GM19397 (cell line): ENCODE measurements around the gene SF3B1.
"Not testable (repeated sequence)": the region's sequence is repeated elsewhere in the genome, so short reads cannot be mapped to it uniquely, and the experiment has no call there.

Experiments
- ATAC-seq: cut with Tn5 transposase; IDR thresholded peaks from one replicate; pipeline ENCODE4 v1.9.1; 2021; ENCODE audit warnings: mild to moderate bottlenecking, moderate library complexity; ENCODE audit not compliant: unreplicated experiment

SF3B1 gene, protein sequence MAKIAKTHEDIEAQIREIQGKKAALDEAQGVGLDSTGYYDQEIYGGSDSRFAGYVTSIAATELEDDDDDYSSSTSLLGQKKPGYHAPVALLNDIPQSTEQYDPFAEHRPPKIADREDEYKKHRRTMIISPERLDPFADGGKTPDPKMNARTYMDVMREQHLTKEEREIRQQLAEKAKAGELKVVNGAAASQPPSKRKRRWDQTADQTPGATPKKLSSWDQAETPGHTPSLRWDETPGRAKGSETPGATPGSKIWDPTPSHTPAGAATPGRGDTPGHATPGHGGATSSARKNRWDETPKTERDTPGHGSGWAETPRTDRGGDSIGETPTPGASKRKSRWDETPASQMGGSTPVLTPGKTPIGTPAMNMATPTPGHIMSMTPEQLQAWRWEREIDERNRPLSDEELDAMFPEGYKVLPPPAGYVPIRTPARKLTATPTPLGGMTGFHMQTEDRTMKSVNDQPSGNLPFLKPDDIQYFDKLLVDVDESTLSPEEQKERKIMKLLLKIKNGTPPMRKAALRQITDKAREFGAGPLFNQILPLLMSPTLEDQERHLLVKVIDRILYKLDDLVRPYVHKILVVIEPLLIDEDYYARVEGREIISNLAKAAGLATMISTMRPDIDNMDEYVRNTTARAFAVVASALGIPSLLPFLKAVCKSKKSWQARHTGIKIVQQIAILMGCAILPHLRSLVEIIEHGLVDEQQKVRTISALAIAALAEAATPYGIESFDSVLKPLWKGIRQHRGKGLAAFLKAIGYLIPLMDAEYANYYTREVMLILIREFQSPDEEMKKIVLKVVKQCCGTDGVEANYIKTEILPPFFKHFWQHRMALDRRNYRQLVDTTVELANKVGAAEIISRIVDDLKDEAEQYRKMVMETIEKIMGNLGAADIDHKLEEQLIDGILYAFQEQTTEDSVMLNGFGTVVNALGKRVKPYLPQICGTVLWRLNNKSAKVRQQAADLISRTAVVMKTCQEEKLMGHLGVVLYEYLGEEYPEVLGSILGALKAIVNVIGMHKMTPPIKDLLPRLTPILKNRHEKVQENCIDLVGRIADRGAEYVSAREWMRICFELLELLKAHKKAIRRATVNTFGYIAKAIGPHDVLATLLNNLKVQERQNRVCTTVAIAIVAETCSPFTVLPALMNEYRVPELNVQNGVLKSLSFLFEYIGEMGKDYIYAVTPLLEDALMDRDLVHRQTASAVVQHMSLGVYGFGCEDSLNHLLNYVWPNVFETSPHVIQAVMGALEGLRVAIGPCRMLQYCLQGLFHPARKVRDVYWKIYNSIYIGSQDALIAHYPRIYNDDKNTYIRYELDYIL

DNA sequence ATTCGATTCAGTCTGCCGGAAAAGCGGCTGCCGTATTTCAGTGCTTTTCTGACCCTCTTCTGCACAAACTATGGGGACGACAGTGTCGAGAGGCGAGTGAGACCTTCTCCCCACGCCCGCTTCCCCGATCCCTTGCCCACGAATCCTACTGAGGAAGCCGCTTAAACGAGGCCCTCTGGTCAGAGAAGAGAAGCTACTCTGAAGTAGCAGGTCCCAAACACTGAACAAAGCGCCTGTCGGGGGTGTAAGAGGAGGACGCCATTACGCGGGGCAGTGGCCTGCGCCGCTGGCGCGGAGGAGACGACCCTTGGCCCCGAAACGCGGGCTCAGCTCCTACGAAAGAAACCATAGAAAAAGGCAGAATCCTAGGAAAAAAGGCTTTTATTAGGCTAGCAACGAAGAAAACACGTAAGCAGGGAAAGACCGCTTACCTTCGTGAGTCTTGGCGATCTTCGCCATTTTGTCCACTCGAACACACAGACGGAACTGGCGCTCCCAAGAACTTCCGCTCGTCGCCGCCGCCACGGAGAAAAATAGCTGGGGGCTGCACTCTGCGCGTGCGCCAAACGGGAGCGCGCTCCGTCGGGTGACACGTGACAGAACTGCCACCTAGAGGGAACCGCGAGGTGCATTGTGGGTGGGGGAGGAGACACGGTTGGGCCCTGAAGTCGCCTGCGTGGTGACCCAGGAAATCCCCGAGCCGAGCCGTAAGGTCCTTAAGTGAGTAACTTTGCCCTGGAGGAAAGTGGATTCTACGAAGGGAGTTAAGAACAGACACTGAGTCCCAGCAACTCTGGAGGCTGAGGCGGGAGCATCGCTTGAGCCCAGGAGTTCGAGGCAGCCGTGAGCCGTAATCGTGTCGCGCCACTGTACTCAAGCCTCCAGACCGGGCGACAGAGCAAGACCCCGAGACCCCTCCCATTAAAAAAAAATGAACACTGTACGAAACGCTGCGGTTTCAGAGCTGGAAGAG lies at the start of gene SF3B1:
SF3B1 (minus strand) TSS at position 488 of the 973 bp plus-strand sequence; CDS start at position 459, 29 bp downstream.
- ATAC-seq, result peak; percentile 96

DNA sequence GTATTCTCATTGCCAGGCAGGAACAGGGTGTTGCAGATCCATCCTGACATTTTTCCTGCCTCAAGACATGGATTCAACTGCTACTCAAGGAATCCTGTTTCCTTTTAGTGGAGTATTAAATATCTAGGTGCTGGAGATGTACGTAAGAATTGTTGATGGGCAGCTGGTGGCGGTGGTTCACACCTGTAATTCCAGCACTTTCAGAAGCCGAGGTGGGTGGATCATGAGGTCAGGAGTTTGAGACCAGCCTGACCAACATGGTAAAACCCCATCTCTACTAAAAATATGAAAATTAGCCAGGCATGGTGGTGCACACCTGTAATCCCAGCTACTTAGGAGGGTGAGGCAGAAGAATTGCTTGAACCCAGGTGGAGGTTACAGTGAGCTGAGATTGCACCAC lies 49.4 kb upstream of the SF3B1 start:
- not testable (repeated sequence) for ATAC-seq

DNA sequence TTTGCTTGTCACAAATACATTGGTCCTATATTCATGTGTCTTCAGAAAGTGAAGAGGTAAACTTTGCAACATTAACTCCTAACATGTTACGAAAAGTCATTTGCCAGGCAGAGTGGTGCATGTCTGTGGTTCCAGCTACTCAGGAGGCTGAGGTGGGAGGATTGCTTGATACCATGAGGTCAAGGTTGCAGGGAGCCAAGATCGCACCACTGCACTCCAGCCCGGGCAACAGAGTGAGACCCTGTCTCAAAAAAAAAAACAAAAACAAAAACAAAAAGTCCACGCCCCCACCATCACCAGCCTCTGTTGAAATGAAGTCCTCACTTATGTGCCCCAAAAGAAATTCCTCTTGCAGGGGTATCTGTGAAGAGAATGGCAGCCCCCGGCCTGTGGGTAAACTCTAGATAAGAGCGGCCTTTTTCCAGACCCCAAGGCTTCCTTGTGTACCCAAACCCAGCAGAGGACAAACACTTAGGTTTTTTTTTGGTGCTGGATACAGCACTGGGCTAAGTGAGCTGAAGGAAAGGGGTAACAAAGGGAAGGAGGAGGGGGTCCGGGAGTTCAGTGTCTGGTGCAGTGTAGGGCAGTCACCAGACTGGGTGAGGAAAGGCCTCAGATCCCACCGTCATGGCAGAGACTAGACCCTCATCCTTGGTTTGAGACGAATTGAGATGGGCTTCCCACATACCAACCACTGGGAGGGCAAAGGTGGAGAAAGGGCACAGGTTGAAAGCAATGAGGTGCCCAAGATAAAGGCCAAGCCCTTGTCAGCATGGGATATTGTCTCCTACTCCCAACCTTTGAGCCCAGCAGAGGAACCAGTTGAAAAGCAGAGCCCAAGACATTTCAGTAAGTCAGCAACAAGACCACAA lies 45.6 kb upstream of the SF3B1 start:
- ATAC-seq, result no peak

DNA sequence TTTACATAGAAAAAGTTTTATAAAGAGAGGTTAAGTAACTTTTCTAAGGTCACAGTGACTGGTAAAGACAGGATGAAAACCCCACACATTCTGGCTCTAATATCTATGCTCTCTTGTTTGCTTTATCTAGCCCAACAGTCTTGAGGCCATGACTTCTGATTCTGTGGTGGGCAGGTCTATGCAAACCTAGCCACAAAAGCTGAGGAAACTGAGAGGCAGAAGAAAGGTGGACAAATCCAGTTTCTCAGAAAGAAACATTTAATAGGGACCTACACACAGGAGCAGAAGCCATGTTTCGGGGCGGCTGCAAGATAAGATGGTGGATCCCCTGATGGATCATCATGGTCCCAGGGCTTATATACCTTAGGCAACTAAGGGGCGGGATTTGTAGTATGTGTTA lies 43.0 kb upstream of the SF3B1 start:
- no peak for ATAC-seq

DNA sequence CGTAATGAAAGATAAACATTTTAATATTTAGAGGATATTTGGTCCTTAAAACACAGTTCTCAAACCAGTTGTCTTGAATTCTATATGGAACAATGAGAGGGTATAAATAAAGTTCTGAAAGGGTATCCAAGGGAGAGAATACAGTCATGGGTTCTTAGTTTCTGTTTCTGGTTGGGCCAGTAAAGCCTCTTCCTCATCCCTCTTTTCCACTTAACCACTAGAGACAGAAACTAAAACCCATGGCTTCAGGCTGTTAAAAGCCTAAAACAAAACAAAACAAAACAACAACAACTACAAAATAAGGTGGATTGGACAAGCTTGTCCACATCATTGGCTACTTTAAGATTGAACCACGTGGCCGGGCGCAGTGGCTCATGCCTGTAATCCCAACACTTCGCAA lies 37.3 kb upstream of the SF3B1 start:
- no peak for ATAC-seq

DNA sequence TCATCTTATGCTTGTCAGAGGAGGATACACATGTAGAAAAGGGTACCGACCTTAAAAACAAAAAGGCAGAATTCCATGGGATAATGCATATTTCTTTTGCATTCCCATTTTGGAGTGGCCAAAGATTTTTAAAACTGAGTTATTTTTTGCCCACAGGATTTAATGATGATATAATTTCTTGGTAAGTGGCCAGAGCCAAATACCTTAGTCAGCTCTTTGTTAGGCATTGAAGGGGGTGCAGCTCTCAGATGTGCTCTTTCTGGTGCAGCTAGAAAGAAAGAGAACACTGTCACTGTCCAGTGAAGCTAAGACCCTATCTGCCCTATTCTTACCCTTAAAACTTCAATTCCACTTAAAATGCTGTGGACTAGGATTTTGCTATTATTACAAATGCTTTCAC lies 29.3 kb upstream of the SF3B1 start:
- ATAC-seq, result no peak

DNA sequence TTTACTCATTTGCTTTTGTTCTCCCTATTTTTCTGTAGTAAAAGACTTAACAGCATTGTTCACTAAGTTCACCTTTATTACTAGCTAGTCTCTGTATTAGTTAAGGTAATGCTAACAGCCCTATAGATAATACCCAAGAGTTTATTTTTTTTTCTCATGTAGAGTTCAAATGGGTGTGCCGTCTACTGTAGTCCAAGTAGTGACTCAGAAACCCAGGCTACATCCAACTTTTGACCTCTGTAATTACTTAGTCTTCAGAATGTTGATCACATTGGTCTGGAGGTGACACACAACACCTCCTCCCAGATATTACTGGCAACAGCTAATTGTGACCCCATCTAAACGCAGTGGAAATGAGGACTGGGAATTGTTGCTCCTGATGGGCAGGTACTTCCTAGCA lies 26.2 kb upstream of the SF3B1 start:
- ATAC-seq, result no peak

DNA sequence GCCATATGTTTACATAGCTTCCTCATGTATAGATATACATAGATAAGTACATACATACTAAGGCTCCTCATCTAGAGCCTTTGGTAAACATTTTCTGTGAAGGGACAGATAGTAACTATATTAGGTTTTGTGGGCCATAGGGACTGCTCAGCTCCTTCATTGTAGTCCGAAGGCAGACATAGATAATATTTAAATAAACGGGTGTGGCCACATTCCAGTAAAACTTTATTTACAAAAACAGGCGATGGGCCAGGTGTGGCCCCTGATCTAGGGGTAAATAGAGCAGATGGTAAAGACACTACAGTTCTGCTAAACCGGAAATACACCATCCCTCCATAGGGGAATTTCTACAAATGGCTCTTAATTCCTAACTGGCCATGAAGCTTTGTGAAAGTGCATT lies 25.8 kb upstream of the SF3B1 start:
- ATAC-seq, result no peak

DNA sequence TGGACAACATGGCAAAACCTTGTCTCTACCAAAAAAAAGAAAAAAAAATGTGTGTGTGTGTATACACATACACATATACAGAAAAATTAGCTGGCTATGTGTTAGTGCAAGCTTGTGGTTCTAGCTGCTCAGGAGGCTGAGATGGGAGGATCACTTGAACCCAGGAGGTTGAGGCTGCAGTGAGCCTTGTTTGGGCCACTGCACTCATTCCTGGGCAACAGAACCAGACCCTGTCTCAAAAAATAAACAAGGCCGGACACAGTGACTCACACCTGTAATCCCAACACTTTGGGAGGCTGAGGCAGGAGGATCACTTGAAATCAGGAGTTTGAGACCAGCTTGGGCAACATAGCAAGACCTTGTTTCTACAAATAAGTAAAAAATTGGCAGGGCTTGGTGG lies 20.6 kb upstream of the SF3B1 start:
- no peak for ATAC-seq

DNA sequence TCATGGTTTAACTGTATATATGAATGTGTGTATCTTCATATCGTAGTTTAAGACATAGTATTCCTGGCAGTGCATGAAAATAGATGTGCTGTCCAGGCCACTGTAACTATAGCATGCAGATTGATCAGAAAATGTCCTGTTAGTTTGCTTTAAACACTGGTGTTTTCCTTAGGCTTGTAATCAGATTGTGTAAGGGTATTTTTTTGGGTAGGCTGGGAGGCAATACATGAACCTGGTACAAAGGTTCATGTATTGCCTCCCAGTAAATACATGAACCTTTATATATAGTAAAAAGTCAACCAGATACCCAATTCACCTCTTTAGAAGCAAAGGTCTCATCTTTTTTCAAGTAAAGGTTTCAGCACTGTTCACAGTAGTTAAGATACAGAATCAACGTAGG lies 20.1 kb upstream of the SF3B1 start:
- ATAC-seq, result no peak

DNA sequence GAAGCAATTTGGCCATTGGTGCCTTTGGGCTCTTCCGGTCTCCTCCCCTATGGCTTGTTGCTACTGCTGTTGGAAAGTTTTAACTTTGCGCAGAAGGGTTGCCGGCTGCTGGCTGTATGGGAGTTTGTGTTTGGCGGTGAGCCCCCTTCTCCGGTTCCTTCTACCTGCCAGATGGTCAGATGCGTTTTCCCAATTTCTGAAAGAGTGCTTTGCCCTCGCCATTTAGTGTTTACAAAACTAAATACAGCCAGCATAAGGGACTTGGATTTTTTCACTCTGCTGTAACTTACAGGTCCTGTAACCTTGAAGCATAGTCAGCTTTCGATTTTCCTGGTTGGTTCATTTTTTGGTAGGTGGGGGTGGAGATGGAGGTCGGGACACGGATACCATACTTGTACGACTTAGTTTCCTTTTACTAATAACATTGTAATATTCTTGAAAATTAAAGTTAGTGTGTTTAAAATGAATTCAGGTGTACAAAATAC lies 19.1 kb upstream of the SF3B1 start:
- ATAC-seq, result peak; percentile 24

DNA sequence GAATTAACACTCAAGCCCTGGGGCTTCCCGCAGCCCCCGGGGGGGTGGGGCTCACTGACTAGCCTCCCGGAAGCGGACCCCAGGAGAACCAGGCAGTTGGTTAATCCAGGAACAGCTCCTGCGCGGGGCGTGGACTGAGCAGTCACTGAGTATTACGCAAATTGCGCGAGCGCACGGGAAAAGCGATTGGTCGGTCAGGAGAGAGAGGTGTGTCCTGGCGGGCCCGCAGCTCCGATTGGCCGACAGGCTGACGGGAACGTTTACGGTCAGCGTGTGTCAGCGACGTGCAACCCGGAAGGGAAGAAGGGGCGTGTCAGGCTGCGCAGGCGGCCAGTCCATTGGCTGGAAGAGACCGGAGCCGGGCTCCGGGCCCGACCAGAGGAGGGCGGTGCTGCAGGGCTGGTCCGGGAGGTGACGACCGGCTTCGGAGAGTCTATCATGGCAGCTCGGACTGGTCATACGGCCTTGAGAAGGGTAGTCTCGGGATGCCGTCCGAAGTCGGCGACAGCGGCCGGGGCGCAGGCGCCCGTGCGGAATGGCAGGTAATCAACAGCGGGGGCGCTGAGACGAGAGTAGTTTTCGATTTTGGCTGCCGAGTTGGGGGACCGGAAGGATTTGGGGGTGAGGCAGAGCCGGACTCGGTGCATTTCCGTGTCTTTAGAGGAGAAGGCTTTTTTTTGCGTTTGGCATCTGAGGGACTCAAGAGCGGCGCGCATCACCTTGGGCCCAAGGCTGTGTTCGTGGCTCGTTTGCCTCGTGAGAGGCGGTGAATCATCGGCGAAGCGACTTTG lies 18.5 kb upstream of the SF3B1 start, which contains the start of gene COQ10B:
COQ10B (plus strand) TSS at position 430 of the 791 bp plus-strand sequence; CDS start at position 439, 9 bp downstream.
- ATAC-seq, result peak; percentile 94

DNA sequence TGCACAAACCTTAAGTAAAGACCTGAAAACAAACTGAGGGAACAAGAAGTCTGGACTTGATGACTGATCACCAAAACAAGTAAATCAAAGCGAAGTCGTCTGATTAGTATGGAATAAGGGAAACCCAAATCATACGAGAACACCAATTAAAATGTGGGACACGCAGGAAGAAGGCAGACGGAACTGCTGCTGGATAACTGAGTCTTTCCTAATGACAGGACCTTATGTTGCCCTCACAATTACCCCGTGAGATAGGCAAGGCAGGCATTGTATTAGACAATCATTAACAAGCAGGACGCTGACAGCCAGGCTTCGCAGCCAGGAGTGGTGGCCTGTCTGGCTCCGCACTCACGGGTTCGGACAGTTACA lies 17.9 kb upstream of the SF3B1 start:
- ATAC-seq, result no peak

DNA sequence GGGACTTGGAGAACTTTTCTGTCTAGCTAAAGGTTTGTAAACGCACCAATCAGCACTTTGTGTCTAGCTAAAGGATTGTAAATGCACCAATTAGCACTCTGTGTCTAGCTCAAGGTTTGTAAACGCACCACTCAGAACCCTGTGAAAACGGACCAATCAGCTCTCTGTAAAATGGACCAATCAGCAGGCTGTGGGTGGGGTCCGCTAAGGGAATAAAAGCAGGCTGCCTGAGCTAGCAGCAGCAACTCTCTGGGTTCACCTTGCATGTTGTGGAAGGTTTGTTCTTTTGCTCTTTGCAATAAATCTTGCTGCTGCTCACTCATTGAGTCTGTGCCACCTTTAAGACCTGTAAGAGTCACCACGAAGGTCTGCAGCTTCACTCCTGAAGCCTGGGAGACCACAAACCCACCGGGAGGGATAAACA lies 16.1 kb upstream of the SF3B1 start:
- ATAC-seq, result not testable (repeated sequence)

DNA sequence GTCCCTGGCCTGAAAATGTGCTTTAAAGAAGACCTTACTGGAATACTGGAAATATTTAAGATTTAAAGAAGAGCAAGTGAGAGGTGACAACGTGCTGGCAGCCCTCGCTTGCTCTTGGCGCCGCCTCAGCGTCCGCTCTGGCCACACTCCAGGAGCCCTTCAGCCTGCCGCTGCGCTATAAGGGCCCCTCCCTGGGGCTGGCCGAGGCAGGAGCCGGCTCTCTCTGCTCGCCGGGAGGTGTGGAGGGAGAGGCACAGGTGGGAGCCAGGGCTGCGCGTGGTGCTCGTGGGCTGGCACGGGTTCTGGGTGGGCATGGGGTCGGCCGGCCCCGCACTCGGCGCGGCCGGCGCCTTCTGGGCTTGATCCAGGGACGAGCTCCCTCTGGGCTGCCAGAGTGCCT lies 15.6 kb upstream of the SF3B1 start:
- ATAC-seq, result no peak

DNA sequence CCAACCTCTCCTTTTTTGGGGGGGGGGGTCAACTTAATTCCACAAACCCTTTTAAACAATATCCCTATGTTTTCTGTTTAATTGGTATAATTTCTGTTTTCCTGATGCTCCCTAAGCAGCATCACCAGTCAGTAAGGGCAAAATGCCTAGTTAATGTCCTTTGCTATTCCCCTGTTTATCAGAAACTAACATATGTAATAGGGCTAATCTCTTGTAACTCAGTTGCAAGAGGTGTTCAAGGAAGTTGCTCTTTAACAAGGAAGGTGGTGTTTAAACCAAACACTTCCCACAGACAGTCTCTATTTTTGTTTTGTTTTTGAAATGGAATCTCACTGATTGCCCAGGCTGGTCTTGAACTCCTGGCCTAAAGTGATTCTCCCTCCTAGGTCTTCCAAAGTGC lies 12.0 kb upstream of the SF3B1 start:
- no peak for ATAC-seq

DNA sequence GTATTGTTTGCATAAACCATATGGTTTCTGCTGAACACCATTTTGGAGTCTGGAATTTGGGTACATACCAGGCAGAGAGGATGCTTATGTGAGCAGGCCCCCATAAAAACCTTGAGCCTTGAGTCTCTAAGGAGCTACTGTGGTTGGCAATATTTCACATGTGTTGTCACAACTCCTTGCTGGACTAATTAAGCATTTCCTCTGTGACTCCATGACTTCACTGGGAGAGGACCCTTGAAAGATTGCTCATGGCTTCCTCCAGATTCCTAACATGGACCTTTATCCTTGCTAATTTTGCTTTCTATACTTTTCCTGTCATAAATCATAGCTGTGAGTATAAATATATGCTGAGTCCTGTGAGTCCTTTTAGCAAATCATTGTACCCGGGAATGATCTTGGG lies 10.9 kb upstream of the SF3B1 start:
- no peak for ATAC-seq

DNA sequence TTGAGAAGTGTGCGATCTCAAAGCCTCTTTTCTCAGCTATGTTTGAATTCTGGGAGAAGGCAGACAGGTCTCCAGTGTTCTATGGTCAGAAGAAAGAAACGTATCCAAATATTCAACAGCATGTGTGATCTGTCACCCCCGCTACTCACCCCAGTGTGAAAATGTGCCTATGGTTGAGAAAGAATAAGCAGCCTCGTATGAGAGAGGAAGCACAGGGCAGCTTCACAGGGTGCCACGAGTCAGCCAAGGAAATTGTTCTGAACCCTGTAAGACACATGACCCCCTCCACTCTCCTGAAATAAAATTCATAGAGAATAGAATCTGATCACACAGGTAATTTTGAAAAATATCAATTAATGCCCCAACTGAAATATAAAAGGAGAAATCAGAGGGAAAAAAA lies 8.0 kb upstream of the SF3B1 start:
- ATAC-seq, result no peak
